NCI-H510A (cell line): ENCODE results near the gene ITPR2.
"Not testable (repeated sequence)": the region's sequence is repeated elsewhere in the genome, so short reads cannot be mapped to it uniquely, and the experiment has no call there.

Experiments used
- DNase-seq: peaks from one replicate; lab custom pipeline; 2025; lab: John Stamatoyannopoulos, UW

Gene ITPR2

GRCh38 chr12:26661399-26661798 lies 171.6 kb downstream of the ITPR2 start:
- no peak for DNase-seq

GRCh38 chr12:26659930-26660329 lies 173.1 kb downstream of the ITPR2 start:
- DNase-seq, result no peak

GRCh38 chr12:26658991-26659390 lies 174.0 kb downstream of the ITPR2 start:
- no peak for DNase-seq

- no peak for DNase-seq
These were observed 178.4 kb downstream of the ITPR2 start for GRCh38 chr12:26654623-26655022.

GRCh38 chr12:26651566-26652188 lies 181.3 kb downstream of the ITPR2 start:
- DNase-seq, result no peak

GRCh38 chr12:26651036-26651435 lies 182.0 kb downstream of the ITPR2 start:
- no peak for DNase-seq

GRCh38 chr12:26648999-26649398 lies 184.0 kb downstream of the ITPR2 start:
- DNase-seq, result no peak

- no peak for DNase-seq
These were observed 184.4 kb downstream of the ITPR2 start for GRCh38 chr12:26648584-26648983.

- no peak for DNase-seq
These were observed 184.9 kb downstream of the ITPR2 start for GRCh38 chr12:26648066-26648465.

- no peak for DNase-seq
These were observed 185.9 kb downstream of the ITPR2 start for GRCh38 chr12:26647088-26647487.

GRCh38 chr12:26646571-26646970 lies 186.4 kb downstream of the ITPR2 start:
- no peak for DNase-seq

- DNase-seq, result not testable (repeated sequence)
These were observed 188.6 kb downstream of the ITPR2 start for GRCh38 chr12:26644376-26644775.

- no peak for DNase-seq
These were observed 189.3 kb downstream of the ITPR2 start for GRCh38 chr12:26643532-26644315.

- DNase-seq, result no peak
These were observed 190.6 kb downstream of the ITPR2 start for GRCh38 chr12:26642361-26642760.

GRCh38 chr12:26636710-26637328 lies 196.2 kb downstream of the ITPR2 start:
- DNase-seq, result no peak

- DNase-seq, result no peak
These were observed 199.3 kb downstream of the ITPR2 start for GRCh38 chr12:26633591-26634210.

GRCh38 chr12:26632756-26633155 lies 200.2 kb downstream of the ITPR2 start:
- no peak for DNase-seq

GRCh38 chr12:26631846-26632245 lies 201.1 kb downstream of the ITPR2 start:
- no peak for DNase-seq

GRCh38 chr12:26630546-26631027 lies 202.4 kb downstream of the ITPR2 start:
- DNase-seq, result no peak

- no peak for DNase-seq
These were observed 203.1 kb downstream of the ITPR2 start for GRCh38 chr12:26629864-26630263.

GRCh38 chr12:26628234-26628633 lies 204.8 kb downstream of the ITPR2 start:
- no peak for DNase-seq

GRCh38 chr12:26627335-26627734 lies 205.7 kb downstream of the ITPR2 start:
- no peak for DNase-seq

GRCh38 chr12:26623136-26623535 lies 209.9 kb downstream of the ITPR2 start:
- no peak for DNase-seq
